Measurements from ENCODE around the gene PLB1. TPM values are rescaled to one million over a fixed set of nuclear protein-coding genes. Genes with fewer than 3 reads are reported as not detected.
A peak's percentile ranks its signal among the peaks of the same experiment; 100 is the strongest.
"Not testable (repeated sequence)": the region's sequence is repeated elsewhere in the genome, so short reads cannot be mapped to it uniquely, and the experiment has no call there.

The PLB1 gene
- total and polyA plus RNA-seq, 9 of the 15 experiments (the other 6 are each of a cell fraction or from before 2014, with no cell fraction given): 0.01 to 0.09 (median 0.07) TPM; not detected in 2

GRCh38 chr2:28550345-28550744 lies 54.5 kb downstream of the PLB1 start:
- H3K36me3 ChIP-seq (ENCODE audit: control insufficient read depth, insufficient read depth, low read length); H3K79me2 ChIP-seq (ENCODE audit: control insufficient read depth, insufficient read depth, low read length); H3K4me1 ChIP-seq (replicated peaks in 1 of 2; ENCODE audit: control insufficient read depth in 2 of 2, insufficient read depth in 2 of 2, low read length in 2 of 2); H3K4me2 ChIP-seq (ENCODE audit: insufficient read depth, low read length); H3K27ac ChIP-seq (ENCODE audit: extremely low read depth, low read depth, low read length); H2AFZ ChIP-seq (ENCODE audit: low read depth, low read length); H4K20me1 ChIP-seq (replicated peaks; ENCODE audit: control insufficient read depth, insufficient read depth, low read length); H3K9me3 ChIP-seq (replicated peaks; ENCODE audit: control insufficient read depth, insufficient read depth, low read depth, low read length); in situ Hi-C loops (cut with MboI); H3K9ac ChIP-seq (ENCODE audit: insufficient read depth in 1 of 2, low read depth in 2 of 2, low read length in 2 of 2); ATAC-seq; DNase-seq (ENCODE audit: extremely low read depth in 1 of 4, low spot score in 3 of 4); FAIRE-seq; BruUV-seq (replicated peaks); intact Hi-C loops (cut with micrococcal nuclease); H3K9me1 ChIP-seq (ENCODE audit: control insufficient read depth, insufficient read depth, low read length); POLR2A ChIA-PET; H3K4me3 ChIP-seq; TF ChIP-seq NR2C2 (CRISPR knock-in tag; IDR thresholded peaks at IDR 0.05): not testable (repeated sequence)
- peaks cover 26 to 44% of the 10 kb centered on the region in 2 experiments; a peak in 4 of 5 replicates for H3K27me3 ChIP-seq (ENCODE audit: control insufficient read depth in 2 of 2, insufficient read depth in 2 of 2, low read length in 2 of 2)
- TF ChIP-seq KDM1A (IDR thresholded peaks at IDR 0.05): peak; percentile 25 to 55; a peak in 2 of 4 replicates
- peak; percentile 53; the same call in 1 of the 2 replicates for TF ChIP-seq C11orf30 (IDR thresholded peaks at IDR 0.05; ENCODE audit: low read depth)
- peak; percentile 46; the same call in 1 of the 2 replicates for TF ChIP-seq BCOR (IDR thresholded peaks at IDR 0.05)
- TF ChIP-seq NFE2 (IDR thresholded peaks at IDR 0.05; ENCODE audit: low read depth): peak; percentile 47; the same call in 1 of the 2 replicates
- peak; percentile 85; the same call in 1 of the 2 replicates for TF ChIP-seq PHF21A (IDR thresholded peaks at IDR 0.05; ENCODE audit: borderline replicate concordance, low read depth)
- peak; percentile 72 for TF ChIP-seq MAFG (tag; conservative IDR thresholded peaks at IDR 0.05)
- peak; percentile 34; the same call in 1 of the 2 replicates for TF ChIP-seq MAFK (IDR thresholded peaks at IDR 0.05; ENCODE audit: low read length)
- TF ChIP-seq NR2C2 (tag; IDR thresholded peaks at IDR 0.05): 0 out of 2 replicates have a peak, but pooled peaks have one; percentile 29
- TF ChIP-seq ZNF316 (IDR thresholded peaks at IDR 0.05): peak; percentile 71; the same call in 1 of the 2 replicates
- peak; percentile 83 for TF ChIP-seq ZNF384 (IDR thresholded peaks at IDR 0.05; ENCODE audit: low read depth, low read length)
- WGBS (ENCODE audit: insufficient coverage, low coverage, missing lambda C conversion rate): 6% methylated on average over 10 of the region's 10 CpGs
- CTCF ChIA-PET (ENCODE audit: low intra/inter-chr PET ratio): interaction anchor here (0.6 to 0.7 kb wide), 2 partner anchors 43 to 89 kb away, joined by 4 to 5 read pairs; no protein-coding TSS in a partner anchor

Measured in K562 (cell line).